Measurements from ENCODE around the gene NUDT3.

The NUDT3 gene

GRCh38 chr6:34391786-34392496 lies 528 bp downstream of the NUDT3 start:
- Histone ChIP-seq H3K27ac (ENCODE audit: low read length) (peak overlapping the region; percentile 69), H3K79me2 (ENCODE audit: low read length) (peaks cover 50% of the 10 kb centered on the region), H3K36me3 (replicated peaks; ENCODE audit: low read depth, low read length) (no peaks in the 10 kb centered on the region), H3K9ac (ENCODE audit: low read length) (peak overlapping the region; percentile 90), H4K20me1 (ENCODE audit: insufficient read depth, low read length) (no peaks in the 10 kb centered on the region), H3K4me2 (ENCODE audit: low read length) (peak overlapping the region; percentile 92), H3K9me3 (ENCODE audit: insufficient read depth, low read length) (no peaks in the 10 kb centered on the region), H2AFZ (ENCODE audit: low read depth, low read length) (peak overlapping the region; percentile 82), H3K27me3 (ENCODE audit: low read depth, low read length) (no peaks in the 10 kb centered on the region), H3K4me1 (ENCODE audit: low read length) (peaks cover 8% of the 10 kb centered on the region; the same call in 1 of the 2 replicates), H3K4me3 (ENCODE audit: low read length) (peak overlapping the region; percentile 94)
- TF ChIP-seq CTCF (IDR thresholded peaks at IDR 0.05; ENCODE audit: low read depth, low read length), result no peak
- no peak for TF ChIP-seq EZH2phosphoT487 (IDR thresholded peaks at IDR 0.05; ENCODE audit: low read depth)

GRCh38 chr6:34391473-34391785 lies 1.0 kb downstream of the NUDT3 start:
- H3K27me3 ChIP-seq (ENCODE audit: low read depth, low read length), result no peaks in the 10 kb centered on the region
- H3K36me3 ChIP-seq (replicated peaks; ENCODE audit: low read depth, low read length), result no peaks in the 10 kb centered on the region
- H3K79me2 ChIP-seq (ENCODE audit: low read length), result peaks cover 55% of the 10 kb centered on the region
- H3K9me3 ChIP-seq (ENCODE audit: insufficient read depth, low read length), result no peaks in the 10 kb centered on the region
- peaks cover 2% of the 10 kb centered on the region; the same call in 1 of the 2 replicates for H4K20me1 ChIP-seq (ENCODE audit: insufficient read depth, low read length)
- peak overlapping the region; percentile 90 for H3K9ac ChIP-seq (ENCODE audit: low read length)
- H3K27ac ChIP-seq (ENCODE audit: low read length), result peak overlapping the region; percentile 69
- peak overlapping the region; percentile 94 for H3K4me3 ChIP-seq (ENCODE audit: low read length)
- peaks cover 8% of the 10 kb centered on the region; the same call in 1 of the 2 replicates for H3K4me1 ChIP-seq (ENCODE audit: low read length)
- peak overlapping the region; percentile 82; the same call in 1 of the 2 replicates for H2AFZ ChIP-seq (ENCODE audit: low read depth, low read length)
- peak overlapping the region; percentile 92 for H3K4me2 ChIP-seq (ENCODE audit: low read length)
- TF ChIP-seq CTCF (IDR thresholded peaks at IDR 0.05; ENCODE audit: low read depth, low read length) (no peak), EZH2phosphoT487 (IDR thresholded peaks at IDR 0.05; ENCODE audit: low read depth) (no peak)

GRCh38 chr6:34390531-34391472 lies 1.7 kb downstream of the NUDT3 start:
- Histone ChIP-seq H3K27me3 (ENCODE audit: low read depth, low read length) (no peaks in the 10 kb centered on the region), H3K4me3 (ENCODE audit: low read length) (peak overlapping the region; percentile 94), H4K20me1 (ENCODE audit: insufficient read depth, low read length) (peaks cover 8% of the 10 kb centered on the region; the same call in 1 of the 2 replicates), H3K27ac (ENCODE audit: low read length) (0 out of 2 replicates have a peak overlapping the region, but pooled peaks have one; percentile 69), H3K79me2 (ENCODE audit: low read length) (peaks cover 61% of the 10 kb centered on the region), H3K9me3 (ENCODE audit: insufficient read depth, low read length) (no peaks in the 10 kb centered on the region), H3K9ac (ENCODE audit: low read length) (peak overlapping the region; percentile 90), H3K36me3 (replicated peaks; ENCODE audit: low read depth, low read length) (no peaks in the 10 kb centered on the region), H2AFZ (ENCODE audit: low read depth, low read length) (peak overlapping the region; percentile 82; the same call in 1 of the 2 replicates), H3K4me1 (ENCODE audit: low read length) (peaks cover 8% of the 10 kb centered on the region; the same call in 1 of the 2 replicates), H3K4me2 (ENCODE audit: low read length) (peak overlapping the region; percentile 92)
- no peak for TF ChIP-seq CTCF (IDR thresholded peaks at IDR 0.05; ENCODE audit: low read depth, low read length)

- Histone ChIP-seq H3K9me3 (ENCODE audit: insufficient read depth, low read length) (no peaks in the 10 kb centered on the region), H3K4me3 (ENCODE audit: low read length) (no peak overlapping the region), H3K79me2 (ENCODE audit: low read length) (peaks cover 70% of the 10 kb centered on the region), H3K36me3 (replicated peaks; ENCODE audit: low read depth, low read length) (no peaks in the 10 kb centered on the region), H4K20me1 (ENCODE audit: insufficient read depth, low read length) (peaks cover 9% of the 10 kb centered on the region; the same call in 1 of the 2 replicates), H3K27ac (ENCODE audit: low read length) (no peak overlapping the region), H3K27me3 (ENCODE audit: low read depth, low read length) (no peaks in the 10 kb centered on the region), H3K9ac (ENCODE audit: low read length) (no peak overlapping the region), H2AFZ (ENCODE audit: low read depth, low read length) (no peak overlapping the region), H3K4me2 (ENCODE audit: low read length) (no peak overlapping the region), H3K4me1 (ENCODE audit: low read length) (peaks cover 8% of the 10 kb centered on the region; the same call in 1 of the 2 replicates)
- TF ChIP-seq CTCF (IDR thresholded peaks at IDR 0.05; ENCODE audit: low read depth, low read length) (no peak), EZH2phosphoT487 (IDR thresholded peaks at IDR 0.05; ENCODE audit: low read depth) (no peak)
These were observed 3.4 kb downstream of the NUDT3 start for GRCh38 chr6:34389034-34389433.

Data from OCI-LY3 (cell line).